Measurements from ENCODE around the gene MORC3.
"Not testable (repeated sequence)": the region's sequence is repeated elsewhere in the genome, so short reads cannot be mapped to it uniquely, and the experiment has no call there.

MORC3 gene, protein sequence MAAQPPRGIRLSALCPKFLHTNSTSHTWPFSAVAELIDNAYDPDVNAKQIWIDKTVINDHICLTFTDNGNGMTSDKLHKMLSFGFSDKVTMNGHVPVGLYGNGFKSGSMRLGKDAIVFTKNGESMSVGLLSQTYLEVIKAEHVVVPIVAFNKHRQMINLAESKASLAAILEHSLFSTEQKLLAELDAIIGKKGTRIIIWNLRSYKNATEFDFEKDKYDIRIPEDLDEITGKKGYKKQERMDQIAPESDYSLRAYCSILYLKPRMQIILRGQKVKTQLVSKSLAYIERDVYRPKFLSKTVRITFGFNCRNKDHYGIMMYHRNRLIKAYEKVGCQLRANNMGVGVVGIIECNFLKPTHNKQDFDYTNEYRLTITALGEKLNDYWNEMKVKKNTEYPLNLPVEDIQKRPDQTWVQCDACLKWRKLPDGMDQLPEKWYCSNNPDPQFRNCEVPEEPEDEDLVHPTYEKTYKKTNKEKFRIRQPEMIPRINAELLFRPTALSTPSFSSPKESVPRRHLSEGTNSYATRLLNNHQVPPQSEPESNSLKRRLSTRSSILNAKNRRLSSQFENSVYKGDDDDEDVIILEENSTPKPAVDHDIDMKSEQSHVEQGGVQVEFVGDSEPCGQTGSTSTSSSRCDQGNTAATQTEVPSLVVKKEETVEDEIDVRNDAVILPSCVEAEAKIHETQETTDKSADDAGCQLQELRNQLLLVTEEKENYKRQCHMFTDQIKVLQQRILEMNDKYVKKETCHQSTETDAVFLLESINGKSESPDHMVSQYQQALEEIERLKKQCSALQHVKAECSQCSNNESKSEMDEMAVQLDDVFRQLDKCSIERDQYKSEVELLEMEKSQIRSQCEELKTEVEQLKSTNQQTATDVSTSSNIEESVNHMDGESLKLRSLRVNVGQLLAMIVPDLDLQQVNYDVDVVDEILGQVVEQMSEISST

DNA sequence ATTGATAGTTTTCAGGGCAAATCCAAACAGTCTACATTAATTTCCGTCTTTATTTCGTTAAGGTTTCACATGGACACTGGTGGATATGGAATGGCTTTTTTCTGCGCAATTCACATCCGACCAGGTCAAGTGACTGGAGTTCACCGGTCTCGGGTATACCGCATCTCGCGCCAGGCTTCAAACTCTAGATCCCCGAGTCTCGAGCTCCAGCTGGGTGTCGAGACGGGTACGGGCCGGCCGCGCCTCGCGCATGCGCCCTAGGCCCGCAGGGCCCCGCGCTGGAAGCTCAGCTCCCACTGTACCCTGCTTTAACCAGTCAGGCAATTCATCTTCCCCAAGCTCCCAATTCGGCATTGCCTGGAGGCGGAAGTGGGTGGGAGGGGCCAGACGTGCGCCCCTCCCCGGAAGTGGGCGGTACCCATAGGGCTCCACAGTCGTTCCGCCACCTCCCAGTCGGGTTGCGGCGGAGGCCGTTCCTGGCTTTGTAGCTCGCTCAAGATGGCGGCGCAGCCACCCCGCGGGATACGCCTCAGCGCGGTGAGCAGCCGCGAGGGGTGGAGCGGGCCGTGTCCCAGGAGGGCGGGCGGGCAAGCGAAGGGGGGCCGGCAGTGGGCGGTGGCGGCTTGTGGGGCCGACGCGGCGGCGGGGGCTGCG, at the start of gene MORC3:
Gene MORC3, plus strand, starts transcription at position 431 of the 654 bp plus-strand sequence. Its CDS starts 68 bp downstream, at position 499.
- peak; percentile 99 for DNase-seq (ENCODE audit: low read depth)

GRCh38 chr21:36270786-36271695, 49.0 kb upstream of the MORC3 start:
- not testable (repeated sequence) for DNase-seq (ENCODE audit: low read depth)

- DNase-seq (ENCODE audit: low read depth) = no peak
Observed at GRCh38 chr21:36274128-36274527, 45.9 kb upstream of the MORC3 start.

GRCh38 chr21:36282568-36283230, 37.3 kb upstream of the MORC3 start:
- peak; percentile 55 for DNase-seq (ENCODE audit: low read depth)

GRCh38 chr21:36283231-36283622, 36.8 kb upstream of the MORC3 start:
- DNase-seq (ENCODE audit: low read depth) = not testable (repeated sequence)

GRCh38 chr21:36288651-36289243, 31.2 kb upstream of the MORC3 start:
- peak; percentile 67 for DNase-seq (ENCODE audit: low read depth)

GRCh38 chr21:36291509-36291908, 28.5 kb upstream of the MORC3 start:
- no peak for DNase-seq (ENCODE audit: low read depth)

DNA sequence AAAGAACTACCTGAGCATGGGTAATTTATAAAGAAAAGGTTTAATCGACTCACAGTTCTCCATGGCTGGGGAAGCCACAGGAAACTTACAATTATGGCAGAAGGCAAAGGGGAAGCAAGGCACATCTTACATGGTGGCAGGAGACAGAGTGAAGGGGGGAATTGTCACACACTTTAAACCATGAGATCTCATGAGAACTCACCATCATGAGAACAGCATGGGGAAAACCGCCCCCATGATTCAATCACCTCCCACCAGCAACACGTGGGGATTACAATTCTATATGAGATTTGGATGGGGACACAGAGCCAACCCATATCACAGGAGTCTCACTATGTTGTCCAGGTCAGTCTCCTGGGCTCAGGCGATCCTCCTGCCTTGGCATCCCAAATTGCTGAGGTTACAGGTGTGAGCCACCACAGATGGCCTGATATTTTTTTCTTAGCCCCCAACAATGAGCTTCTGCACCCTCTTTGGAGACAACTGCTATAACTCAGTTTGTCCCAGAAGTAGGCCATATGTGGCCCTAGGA, 22.5 kb upstream of the MORC3 start:
- no peak for DNase-seq (ENCODE audit: low read depth)

- DNase-seq (ENCODE audit: low read depth) = peak; percentile 21
Observed at GRCh38 chr21:36297938-36298572, 21.9 kb upstream of the MORC3 start.

- no peak for DNase-seq (ENCODE audit: low read depth)
Observed at GRCh38 chr21:36306872-36307534, 13.0 kb upstream of the MORC3 start.

DNA sequence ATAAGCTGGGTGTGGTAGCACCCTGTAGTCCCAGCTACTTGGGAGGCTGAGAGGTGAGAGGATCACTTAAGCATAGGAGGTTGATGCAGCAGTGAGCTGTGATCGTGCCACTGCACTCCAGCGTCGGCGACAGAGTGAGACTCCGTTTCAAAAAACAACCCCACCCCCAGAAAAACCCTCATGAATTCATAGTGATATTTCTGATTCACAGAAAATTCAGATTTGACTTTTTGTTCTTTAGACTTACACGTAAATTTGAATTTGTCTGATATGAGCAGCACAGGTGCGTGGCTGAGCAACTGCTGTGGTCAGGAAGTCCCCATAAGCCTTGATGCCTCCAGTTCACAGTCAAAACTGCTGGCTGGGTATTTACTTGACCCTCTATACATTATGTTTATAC, 10.0 kb upstream of the MORC3 start:
- no peak for DNase-seq (ENCODE audit: low read depth)

DNA sequence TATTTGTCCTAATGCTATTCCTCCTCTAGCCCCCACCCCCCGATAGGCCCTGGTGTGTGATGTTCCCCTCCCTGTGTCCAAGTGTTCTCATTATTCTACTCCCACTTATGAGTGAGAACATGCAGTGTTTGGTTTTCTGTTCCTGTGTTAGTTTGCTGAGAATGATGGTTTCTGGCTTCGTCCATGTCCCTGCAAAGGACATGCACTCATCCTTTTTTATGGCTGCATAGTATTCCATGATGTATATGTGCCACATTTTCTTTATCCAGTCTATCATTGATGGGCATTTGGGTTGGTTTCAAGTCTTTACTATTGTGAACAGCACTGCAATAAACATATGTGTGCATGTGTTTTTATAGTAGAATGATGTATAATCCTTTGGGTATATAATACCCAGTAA, 6.6 kb upstream of the MORC3 start:
- DNase-seq (ENCODE audit: low read depth) = not testable (repeated sequence)

DNA sequence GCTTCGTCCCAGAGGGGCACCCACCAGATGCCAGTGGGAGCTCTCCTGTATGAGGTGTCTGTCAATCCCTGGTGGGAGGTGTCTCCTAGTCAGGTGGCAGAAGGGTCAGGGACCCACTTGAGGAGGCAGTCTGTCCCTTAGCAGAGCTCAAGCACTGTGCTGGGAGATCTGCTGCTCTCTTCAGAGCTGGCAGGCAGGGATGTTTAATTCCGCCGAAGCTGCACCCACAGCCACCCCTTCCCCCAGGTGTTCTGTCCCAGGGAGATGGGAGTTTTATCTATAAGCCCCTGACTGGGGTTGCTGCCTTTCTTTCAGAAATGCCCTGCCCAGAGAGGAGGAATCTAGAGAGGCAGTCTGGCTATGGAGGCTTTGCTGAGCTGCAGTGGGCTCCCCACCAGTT, 4.0 kb upstream of the MORC3 start:
- DNase-seq (ENCODE audit: low read depth) = not testable (repeated sequence)

DNA sequence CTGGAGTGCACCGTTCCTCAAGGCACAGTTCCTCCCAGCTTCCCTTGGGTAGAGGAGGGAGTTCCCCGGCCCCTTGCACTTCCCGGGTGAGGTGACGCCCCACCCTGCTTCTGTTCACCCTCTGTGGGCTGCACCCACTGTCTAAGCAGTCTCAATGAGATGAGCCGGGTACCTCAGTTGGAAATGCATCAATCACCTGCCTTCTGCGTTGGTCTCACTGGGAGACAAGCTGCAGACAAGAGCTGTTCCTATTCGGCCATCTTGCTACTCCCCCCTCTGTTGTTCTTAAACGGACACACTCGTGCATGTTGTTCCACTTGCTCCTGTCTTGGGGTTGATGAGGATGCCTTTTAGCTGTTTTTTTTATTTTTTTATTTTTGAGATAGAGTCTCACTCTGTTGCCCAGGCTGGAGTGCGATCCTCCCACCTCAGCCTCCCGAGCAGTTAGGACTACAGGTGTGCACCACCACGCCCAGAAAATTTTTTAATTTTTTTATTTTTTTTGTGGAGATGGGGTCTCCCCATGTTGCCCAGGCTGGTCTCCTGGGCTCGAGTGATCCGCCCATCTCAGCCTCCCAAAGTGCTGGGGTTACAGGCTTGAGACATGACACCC, 3.0 kb upstream of the MORC3 start:
- no peak for DNase-seq (ENCODE audit: low read depth)

GRCh38 chr21:36319406-36319766, 611 bp upstream of the MORC3 start:
- not testable (repeated sequence) for DNase-seq (ENCODE audit: low read depth)

- DNase-seq (ENCODE audit: low read depth) = peak; percentile 65
Observed at GRCh38 chr21:36320421-36321324, 676 bp downstream of the MORC3 start.

- DNase-seq (ENCODE audit: low read depth) = peak; percentile 9
Observed at GRCh38 chr21:36321325-36322082, 1.5 kb downstream of the MORC3 start.
